WTC11 (cell line): ENCODE data around the gene PCSK7. TPM values are rescaled to one million over a fixed set of nuclear protein-coding genes. Genes with fewer than 3 reads are reported as not detected.

Experiments
- ATAC-seq: fragments of 200-7000 bp; cut with Tn5 transposase; 2 replicates; pipeline ENCODE4 v1.10.0; 2021; ENCODE audit warnings: mild to moderate bottlenecking, moderate library complexity
- CTCF ChIA-PET: fragments of 300-600 bp; sonication (Branson Sonifier 250); formaldehyde crosslinking; loops from one replicate; lab custom pipeline; 2021; ENCODE audit warnings: antibody characterized with exemption; lab: Charles Lee
- POLR2A ChIA-PET: fragments of 350-600 bp; sonication (Branson Sonifier 250); formaldehyde crosslinking; loops from one replicate; lab custom pipeline; 2021; ENCODE audit warnings: antibody characterized with exemption; lab: Charles Lee
- DNase-seq: peaks from one replicate; pipeline ENCODE4 v3.0.0; 2021; ENCODE audit warnings: low spot score
- H3K27ac Mint-ChIP-seq: 2 replicates; pipeline ENCODE4 v1.8.0; 2021; ENCODE audit warnings: mixed read lengths
- H3K27me3 Mint-ChIP-seq: 2 replicates; pipeline ENCODE4 v1.8.0; 2021; ENCODE audit warnings: low read depth, mild to moderate bottlenecking, moderate library complexity, mixed read lengths
- H3K36me3 Mint-ChIP-seq: 2 replicates; pipeline ENCODE4 v1.8.0; 2021; ENCODE audit warnings: mixed read lengths
- H3K4me1 Mint-ChIP-seq: 2 replicates; pipeline ENCODE4 v1.8.0; 2022; ENCODE audit warnings: mixed read lengths
- H3K4me3 Mint-ChIP-seq: 2 replicates; pipeline ENCODE4 v1.8.0; 2021; ENCODE audit warnings: mild to moderate bottlenecking, moderate library complexity, mixed read lengths
- H3K9me3 Mint-ChIP-seq: 2 replicates; pipeline ENCODE4 v1.8.0; 2021; ENCODE audit warnings: mixed read lengths
- E2F1 ChIP-seq: sonication (generic); formaldehyde crosslinking; IDR thresholded peaks from 2 replicates; pipeline ENCODE4 v1.8.0; 2022; ENCODE audit warnings: mild to moderate bottlenecking, missing genetic modification reagents
- E2F4 ChIP-seq: sonication (generic); formaldehyde crosslinking; IDR thresholded peaks from 2 replicates; pipeline ENCODE4 v1.8.1; 2022; ENCODE audit warnings: low read depth, mild to moderate bottlenecking, moderate library complexity, missing genetic modification reagents, borderline replicate concordance
- GRHL2 ChIP-seq: fragments of 250-450 bp; sonication (Bioruptor Pico); IDR thresholded peaks from 2 replicates; pipeline ENCODE4 v1.8.0; 2022; ENCODE audit warnings: mild to moderate bottlenecking, moderate library complexity; ENCODE audit not compliant: insufficient replicate concordance, severe bottlenecking
- HMGA2 ChIP-seq: fragments of 250-450 bp; sonication (Bioruptor Pico); IDR thresholded peaks from 2 replicates; pipeline ENCODE4 v1.4.0; 2021; ENCODE audit warnings: mild to moderate bottlenecking, moderate library complexity
- MAX ChIP-seq: sonication (generic); formaldehyde crosslinking; IDR thresholded peaks from 2 replicates; pipeline ENCODE4 v1.8.0; 2022; ENCODE audit warnings: mild to moderate bottlenecking, missing genetic modification reagents
- NFYB ChIP-seq: sonication (generic); formaldehyde crosslinking; conservative IDR thresholded peaks from 2 replicates; pipeline ENCODE4 v1.8.0; 2022; ENCODE audit warnings: low read depth, missing genetic modification reagents
- SMAD4 ChIP-seq: sonication (generic); formaldehyde crosslinking; IDR thresholded peaks from 2 replicates; pipeline ENCODE4 v1.8.0; 2022; ENCODE audit warnings: mild to moderate bottlenecking, missing genetic modification reagents
- TCF7 ChIP-seq: sonication (generic); formaldehyde crosslinking; IDR thresholded peaks from 2 replicates; pipeline ENCODE4 v1.8.0; 2022; ENCODE audit warnings: mild to moderate bottlenecking, low read depth, missing genetic modification reagents, moderate library complexity
- TEAD1 ChIP-seq: sonication (generic); formaldehyde crosslinking; IDR thresholded peaks from 2 replicates; pipeline ENCODE4 v1.8.0; 2022; ENCODE audit warnings: mild to moderate bottlenecking, missing genetic modification reagents
- TEAD4 ChIP-seq: sonication (generic); formaldehyde crosslinking; IDR thresholded peaks from 2 replicates; pipeline ENCODE4 v1.8.0; 2022; ENCODE audit warnings: mild to moderate bottlenecking, missing genetic modification reagents
- ZBTB43 ChIP-seq: sonication (generic); formaldehyde crosslinking; IDR thresholded peaks from 2 replicates; pipeline ENCODE4 v1.8.1; 2023; ENCODE audit warnings: mild to moderate bottlenecking, missing genetic modification reagents
- ZNF138 ChIP-seq: sonication (generic); formaldehyde crosslinking; conservative IDR thresholded peaks from 2 replicates; pipeline ENCODE4 v1.8.1; 2022; ENCODE audit warnings: mild to moderate bottlenecking, moderate library complexity, missing genetic modification reagents
- ZNF317 ChIP-seq: sonication (generic); formaldehyde crosslinking; IDR thresholded peaks from 2 replicates; pipeline ENCODE4 v1.8.1; 2023; ENCODE audit warnings: low read depth, mild to moderate bottlenecking, moderate library complexity, missing genetic modification reagents, borderline replicate concordance
- total RNA-seq: library from RNA; stranded (reverse); gene quantifications from 3 replicates; pipeline ENCODE4 v1.2.3, GENCODE V29; 2021
- TF ChIP-seq, protein P1 (sequence below): sonication (generic); formaldehyde crosslinking; IDR thresholded peaks from 2 replicates; pipeline ENCODE4 v1.8.1; 2023; ENCODE audit warnings: mild to moderate bottlenecking, missing genetic modification reagents, borderline replicate concordance
- TF ChIP-seq, protein P2 (sequence below): sonication (generic); formaldehyde crosslinking; IDR thresholded peaks from 2 replicates; pipeline ENCODE4 v1.8.1; 2023; ENCODE audit warnings: mild to moderate bottlenecking, moderate library complexity, missing genetic modification reagents
- TF ChIP-seq, protein P3 (sequence below): sonication (generic); formaldehyde crosslinking; IDR thresholded peaks from 2 replicates; pipeline ENCODE4 v1.8.0; 2022; ENCODE audit warnings: mild to moderate bottlenecking, missing genetic modification reagents
- TF ChIP-seq, protein P4 (sequence below): sonication (generic); formaldehyde crosslinking; IDR thresholded peaks from 2 replicates; pipeline ENCODE4 v1.8.0; 2022; ENCODE audit warnings: missing genetic modification reagents
- TF ChIP-seq, protein P5 (sequence below): fragments of 200-600 bp; IDR thresholded peaks from 2 replicates; pipeline ENCODE4 v1.8.0; 2022; ENCODE audit warnings: antibody characterized with exemption

The PCSK7 gene
- total RNA-seq, 1 experiment from 2014 or later: 48.9 TPM

DNA sequence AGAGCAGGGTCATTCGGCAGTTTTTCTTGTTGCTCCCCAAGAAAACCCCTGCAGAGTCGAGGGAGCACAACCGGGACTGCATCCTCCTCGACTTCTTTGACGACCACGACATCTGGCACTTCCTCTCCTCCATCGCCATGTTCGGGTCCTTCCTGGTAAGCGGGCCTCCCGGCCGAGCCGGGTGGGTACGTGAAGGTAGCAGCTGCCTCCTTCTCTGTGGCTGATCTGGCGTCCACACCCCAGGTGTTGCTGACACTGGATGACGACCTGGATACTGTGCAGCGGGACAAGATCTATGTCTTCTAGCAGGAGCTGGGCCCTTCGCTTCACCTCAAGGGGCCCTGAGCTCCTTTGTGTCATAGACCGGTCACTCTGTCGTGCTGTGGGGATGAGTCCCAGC is 36.1 kb downstream of the PCSK7 start (continued):
- TF ChIP-seq, protein P1, sequence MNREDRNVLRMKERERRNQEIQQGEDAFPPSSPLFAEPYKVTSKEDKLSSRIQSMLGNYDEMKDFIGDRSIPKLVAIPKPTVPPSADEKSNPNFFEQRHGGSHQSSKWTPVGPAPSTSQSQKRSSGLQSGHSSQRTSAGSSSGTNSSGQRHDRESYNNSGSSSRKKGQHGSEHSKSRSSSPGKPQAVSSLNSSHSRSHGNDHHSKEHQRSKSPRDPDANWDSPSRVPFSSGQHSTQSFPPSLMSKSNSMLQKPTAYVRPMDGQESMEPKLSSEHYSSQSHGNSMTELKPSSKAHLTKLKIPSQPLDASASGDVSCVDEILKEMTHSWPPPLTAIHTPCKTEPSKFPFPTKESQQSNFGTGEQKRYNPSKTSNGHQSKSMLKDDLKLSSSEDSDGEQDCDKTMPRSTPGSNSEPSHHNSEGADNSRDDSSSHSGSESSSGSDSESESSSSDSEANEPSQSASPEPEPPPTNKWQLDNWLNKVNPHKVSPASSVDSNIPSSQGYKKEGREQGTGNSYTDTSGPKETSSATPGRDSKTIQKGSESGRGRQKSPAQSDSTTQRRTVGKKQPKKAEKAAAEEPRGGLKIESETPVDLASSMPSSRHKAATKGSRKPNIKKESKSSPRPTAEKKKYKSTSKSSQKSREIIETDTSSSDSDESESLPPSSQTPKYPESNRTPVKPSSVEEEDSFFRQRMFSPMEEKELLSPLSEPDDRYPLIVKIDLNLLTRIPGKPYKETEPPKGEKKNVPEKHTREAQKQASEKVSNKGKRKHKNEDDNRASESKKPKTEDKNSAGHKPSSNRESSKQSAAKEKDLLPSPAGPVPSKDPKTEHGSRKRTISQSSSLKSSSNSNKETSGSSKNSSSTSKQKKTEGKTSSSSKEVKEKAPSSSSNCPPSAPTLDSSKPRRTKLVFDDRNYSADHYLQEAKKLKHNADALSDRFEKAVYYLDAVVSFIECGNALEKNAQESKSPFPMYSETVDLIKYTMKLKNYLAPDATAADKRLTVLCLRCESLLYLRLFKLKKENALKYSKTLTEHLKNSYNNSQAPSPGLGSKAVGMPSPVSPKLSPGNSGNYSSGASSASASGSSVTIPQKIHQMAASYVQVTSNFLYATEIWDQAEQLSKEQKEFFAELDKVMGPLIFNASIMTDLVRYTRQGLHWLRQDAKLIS (CRISPR knock-in tag): no peak
- TF ChIP-seq E2F1 (CRISPR knock-in tag) (no peak), ZNF138 (CRISPR knock-in tag) (no peak), ZBTB43 (no peak), GRHL2 (no peak), MAX (CRISPR knock-in tag) (no peak)
- TF ChIP-seq, protein P2, sequence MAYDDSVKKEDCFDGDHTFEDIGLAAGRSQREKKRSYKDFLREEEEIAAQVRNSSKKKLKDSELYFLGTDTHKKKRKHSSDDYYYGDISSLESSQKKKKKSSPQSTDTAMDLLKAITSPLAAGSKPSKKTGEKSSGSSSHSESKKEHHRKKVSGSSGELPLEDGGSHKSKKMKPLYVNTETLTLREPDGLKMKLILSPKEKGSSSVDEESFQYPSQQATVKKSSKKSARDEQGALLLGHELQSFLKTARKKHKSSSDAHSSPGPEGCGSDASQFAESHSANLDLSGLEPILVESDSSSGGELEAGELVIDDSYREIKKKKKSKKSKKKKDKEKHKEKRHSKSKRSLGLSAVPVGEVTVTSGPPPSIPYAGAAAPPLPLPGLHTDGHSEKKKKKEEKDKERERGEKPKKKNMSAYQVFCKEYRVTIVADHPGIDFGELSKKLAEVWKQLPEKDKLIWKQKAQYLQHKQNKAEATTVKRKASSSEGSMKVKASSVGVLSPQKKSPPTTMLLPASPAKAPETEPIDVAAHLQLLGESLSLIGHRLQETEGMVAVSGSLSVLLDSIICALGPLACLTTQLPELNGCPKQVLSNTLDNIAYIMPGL (CRISPR knock-in tag): no peak

GRCh38 chr11:117195258-117195657 is 36.6 kb downstream of the PCSK7 start:
- ATAC-seq (no peak), DNase-seq (no peak)
- H3K9me3 Mint-ChIP-seq: no peaks in the 10 kb centered on the region
- TF ChIP-seq TEAD4 (CRISPR knock-in tag) (no peak), E2F4 (CRISPR knock-in tag) (no peak), NFYB (CRISPR knock-in tag) (no peak), MAX (CRISPR knock-in tag) (no peak), SMAD4 (CRISPR knock-in tag) (no peak), HMGA2 (CRISPR knock-in tag) (no peak), ZNF317 (CRISPR knock-in tag) (no peak), TEAD1 (no peak), TCF7 (no peak)
- TF ChIP-seq, protein P3, sequence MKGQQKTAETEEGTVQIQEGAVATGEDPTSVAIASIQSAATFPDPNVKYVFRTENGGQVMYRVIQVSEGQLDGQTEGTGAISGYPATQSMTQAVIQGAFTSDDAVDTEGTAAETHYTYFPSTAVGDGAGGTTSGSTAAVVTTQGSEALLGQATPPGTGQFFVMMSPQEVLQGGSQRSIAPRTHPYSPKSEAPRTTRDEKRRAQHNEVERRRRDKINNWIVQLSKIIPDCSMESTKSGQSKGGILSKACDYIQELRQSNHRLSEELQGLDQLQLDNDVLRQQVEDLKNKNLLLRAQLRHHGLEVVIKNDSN (CRISPR knock-in tag): no peak
- TF ChIP-seq, protein P4, sequence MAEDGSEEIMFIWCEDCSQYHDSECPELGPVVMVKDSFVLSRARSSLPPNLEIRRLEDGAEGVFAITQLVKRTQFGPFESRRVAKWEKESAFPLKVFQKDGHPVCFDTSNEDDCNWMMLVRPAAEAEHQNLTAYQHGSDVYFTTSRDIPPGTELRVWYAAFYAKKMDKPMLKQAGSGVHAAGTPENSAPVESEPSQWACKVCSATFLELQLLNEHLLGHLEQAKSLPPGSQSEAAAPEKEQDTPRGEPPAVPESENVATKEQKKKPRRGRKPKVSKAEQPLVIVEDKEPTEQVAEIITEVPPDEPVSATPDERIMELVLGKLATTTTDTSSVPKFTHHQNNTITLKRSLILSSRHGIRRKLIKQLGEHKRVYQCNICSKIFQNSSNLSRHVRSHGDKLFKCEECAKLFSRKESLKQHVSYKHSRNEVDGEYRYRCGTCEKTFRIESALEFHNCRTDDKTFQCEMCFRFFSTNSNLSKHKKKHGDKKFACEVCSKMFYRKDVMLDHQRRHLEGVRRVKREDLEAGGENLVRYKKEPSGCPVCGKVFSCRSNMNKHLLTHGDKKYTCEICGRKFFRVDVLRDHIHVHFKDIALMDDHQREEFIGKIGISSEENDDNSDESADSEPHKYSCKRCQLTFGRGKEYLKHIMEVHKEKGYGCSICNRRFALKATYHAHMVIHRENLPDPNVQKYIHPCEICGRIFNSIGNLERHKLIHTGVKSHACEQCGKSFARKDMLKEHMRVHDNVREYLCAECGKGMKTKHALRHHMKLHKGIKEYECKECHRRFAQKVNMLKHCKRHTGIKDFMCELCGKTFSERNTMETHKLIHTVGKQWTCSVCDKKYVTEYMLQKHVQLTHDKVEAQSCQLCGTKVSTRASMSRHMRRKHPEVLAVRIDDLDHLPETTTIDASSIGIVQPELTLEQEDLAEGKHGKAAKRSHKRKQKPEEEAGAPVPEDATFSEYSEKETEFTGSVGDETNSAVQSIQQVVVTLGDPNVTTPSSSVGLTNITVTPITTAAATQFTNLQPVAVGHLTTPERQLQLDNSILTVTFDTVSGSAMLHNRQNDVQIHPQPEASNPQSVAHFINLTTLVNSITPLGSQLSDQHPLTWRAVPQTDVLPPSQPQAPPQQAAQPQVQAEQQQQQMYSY (CRISPR knock-in tag): no peak
- TF ChIP-seq, protein P5, sequence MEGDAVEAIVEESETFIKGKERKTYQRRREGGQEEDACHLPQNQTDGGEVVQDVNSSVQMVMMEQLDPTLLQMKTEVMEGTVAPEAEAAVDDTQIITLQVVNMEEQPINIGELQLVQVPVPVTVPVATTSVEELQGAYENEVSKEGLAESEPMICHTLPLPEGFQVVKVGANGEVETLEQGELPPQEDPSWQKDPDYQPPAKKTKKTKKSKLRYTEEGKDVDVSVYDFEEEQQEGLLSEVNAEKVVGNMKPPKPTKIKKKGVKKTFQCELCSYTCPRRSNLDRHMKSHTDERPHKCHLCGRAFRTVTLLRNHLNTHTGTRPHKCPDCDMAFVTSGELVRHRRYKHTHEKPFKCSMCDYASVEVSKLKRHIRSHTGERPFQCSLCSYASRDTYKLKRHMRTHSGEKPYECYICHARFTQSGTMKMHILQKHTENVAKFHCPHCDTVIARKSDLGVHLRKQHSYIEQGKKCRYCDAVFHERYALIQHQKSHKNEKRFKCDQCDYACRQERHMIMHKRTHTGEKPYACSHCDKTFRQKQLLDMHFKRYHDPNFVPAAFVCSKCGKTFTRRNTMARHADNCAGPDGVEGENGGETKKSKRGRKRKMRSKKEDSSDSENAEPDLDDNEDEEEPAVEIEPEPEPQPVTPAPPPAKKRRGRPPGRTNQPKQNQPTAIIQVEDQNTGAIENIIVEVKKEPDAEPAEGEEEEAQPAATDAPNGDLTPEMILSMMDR: no peak
- H3K4me3 Mint-ChIP-seq: no peak overlapping the region
- no peaks in the 10 kb centered on the region for H3K27me3 Mint-ChIP-seq
- POLR2A ChIA-PET: interaction anchor here (1.1 to 1.2 kb wide), 2 partner anchors 17 to 32 kb away, joined by 3 read pairs; partner anchors contain the start of gene SIDT2
- no peaks in the 10 kb centered on the region for H3K36me3 Mint-ChIP-seq
- CTCF ChIA-PET: interaction anchor here (5.9 kb wide), 1 partner anchor 15 kb away, joined by 48 read pairs; the partner anchor contains the start of gene SIDT2
- no peak overlapping the region; the same call in 1 of the 2 replicates for H3K27ac Mint-ChIP-seq
- H3K4me1 Mint-ChIP-seq: peaks cover 26% of the 10 kb centered on the region
